GM13977 (cell line): ENCODE data around the gene BHMT.

Experiments
- DNase-seq: peaks from one replicate; pipeline ENCODE4 v3.0.0; 2012; ENCODE audit warnings: low spot score
- in situ Hi-C: fragments of 300-500 bp; cut with MboI; formaldehyde crosslinking; loops from one replicate; pipeline ENCODE4 v1.12.0; 2022; ENCODE audit warnings: low sequenced_read_pairs, low pct_unique_long_range_greater_than_20kb, mixed read lengths, inconsistent platforms; ENCODE audit not compliant: unreplicated experiment
- TF ChIP-seq, protein P1 (sequence below): IDR thresholded peaks from 2 replicates; pipeline ENCODE4 v1.5.1; 2012; ENCODE audit warnings: mild to moderate bottlenecking, control low read depth; ENCODE audit not compliant: insufficient read depth; ENCODE audit errors: extremely low read depth, missing control alignments

Gene BHMT

GRCh38 chr5:79109527-79110492, 1.8 kb upstream of the BHMT start:
- TF ChIP-seq, protein P1, sequence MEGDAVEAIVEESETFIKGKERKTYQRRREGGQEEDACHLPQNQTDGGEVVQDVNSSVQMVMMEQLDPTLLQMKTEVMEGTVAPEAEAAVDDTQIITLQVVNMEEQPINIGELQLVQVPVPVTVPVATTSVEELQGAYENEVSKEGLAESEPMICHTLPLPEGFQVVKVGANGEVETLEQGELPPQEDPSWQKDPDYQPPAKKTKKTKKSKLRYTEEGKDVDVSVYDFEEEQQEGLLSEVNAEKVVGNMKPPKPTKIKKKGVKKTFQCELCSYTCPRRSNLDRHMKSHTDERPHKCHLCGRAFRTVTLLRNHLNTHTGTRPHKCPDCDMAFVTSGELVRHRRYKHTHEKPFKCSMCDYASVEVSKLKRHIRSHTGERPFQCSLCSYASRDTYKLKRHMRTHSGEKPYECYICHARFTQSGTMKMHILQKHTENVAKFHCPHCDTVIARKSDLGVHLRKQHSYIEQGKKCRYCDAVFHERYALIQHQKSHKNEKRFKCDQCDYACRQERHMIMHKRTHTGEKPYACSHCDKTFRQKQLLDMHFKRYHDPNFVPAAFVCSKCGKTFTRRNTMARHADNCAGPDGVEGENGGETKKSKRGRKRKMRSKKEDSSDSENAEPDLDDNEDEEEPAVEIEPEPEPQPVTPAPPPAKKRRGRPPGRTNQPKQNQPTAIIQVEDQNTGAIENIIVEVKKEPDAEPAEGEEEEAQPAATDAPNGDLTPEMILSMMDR = peak; percentile 71
- peak; percentile 61 for DNase-seq
- in situ Hi-C loops = no loop called here

- TF ChIP-seq, protein P1 = no peak
- in situ Hi-C loops = no loop called here
- no peak for DNase-seq
Measured at GRCh38 chr5:79111960-79112702, 522 bp downstream of the BHMT start.

DNA sequence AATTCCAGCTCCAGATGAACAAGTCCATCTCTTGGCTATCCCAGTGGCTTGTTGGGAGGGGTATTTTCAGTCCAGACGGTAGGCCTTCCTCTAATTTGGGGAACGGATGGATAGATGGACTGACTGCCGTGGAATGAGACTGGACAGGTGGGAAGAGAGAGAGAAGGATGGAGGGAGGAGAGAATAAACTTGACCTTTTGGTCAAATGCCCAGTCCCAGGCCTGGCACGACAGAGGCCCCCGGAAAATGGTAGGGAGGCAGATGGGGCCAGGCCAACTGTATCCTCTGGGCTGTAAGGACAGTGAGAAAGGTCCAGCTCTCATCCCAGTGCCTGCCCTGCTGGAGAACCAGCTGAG, 1.1 kb downstream of the BHMT start:
- TF ChIP-seq, protein P1 = no peak
- in situ Hi-C loops = no loop called here
- no peak for DNase-seq

- TF ChIP-seq, protein P1 = no peak
- DNase-seq = no peak
- in situ Hi-C loops = no loop called here
Measured at GRCh38 chr5:79119486-79119885, 7.9 kb downstream of the BHMT start.

GRCh38 chr5:79120221-79120620, 8.6 kb downstream of the BHMT start:
- TF ChIP-seq, protein P1 = no peak
- no peak for DNase-seq
- in situ Hi-C loops = no loop called here

GRCh38 chr5:79122973-79123372, 11.4 kb downstream of the BHMT start:
- DNase-seq = no peak
- TF ChIP-seq, protein P1 = no peak
- in situ Hi-C loops = no loop called here
